Endodermal cell (in vitro differentiated cells): ENCODE data around the gene GLRA1. TPM values are rescaled to one million over a fixed set of nuclear protein-coding genes. Genes with fewer than 3 reads are reported as not detected.

ENCODE experiments used
- DNase-seq: peaks from one replicate; pipeline ENCODE4 v3.0.0-alpha.2; 2017
- H3K27ac ChIP-seq: 2 replicates; pipeline ENCODE4 v1.5.1; 2013; ENCODE audit warnings: mild to moderate bottlenecking, low read depth, low read length, moderate library complexity
- H3K27me3 ChIP-seq: 2 replicates; pipeline ENCODE4 v1.6.1; 2013; ENCODE audit warnings: mild to moderate bottlenecking, low read length, moderate library complexity; ENCODE audit not compliant: insufficient read depth, control insufficient read depth, poor library complexity, severe bottlenecking
- H3K36me3 ChIP-seq: 2 replicates; pipeline ENCODE4 v1.7.0; 2013; ENCODE audit warnings: mild to moderate bottlenecking, low read length, moderate library complexity; ENCODE audit not compliant: control insufficient read depth, insufficient read depth
- H3K4me1 ChIP-seq: one replicate; pipeline ENCODE4 v1.7.0; 2013; ENCODE audit warnings: low read length; ENCODE audit not compliant: control insufficient read depth, insufficient read depth
- H3K4me3 ChIP-seq: 2 replicates; pipeline ENCODE4 v1.5.1; 2013; ENCODE audit warnings: mild to moderate bottlenecking, low read length, moderate library complexity
- H3K9ac ChIP-seq: 2 replicates; pipeline ENCODE4 v1.6.1; 2013; ENCODE audit warnings: mild to moderate bottlenecking, low read length, moderate library complexity; ENCODE audit not compliant: poor library complexity, severe bottlenecking; ENCODE audit errors: extremely low read depth
- H3K9me3 ChIP-seq: 2 replicates; pipeline ENCODE4 v1.6.1; 2013; ENCODE audit warnings: mild to moderate bottlenecking, low read length, moderate library complexity; ENCODE audit not compliant: control insufficient read depth
- H3K27ac Mint-ChIP-seq: 2 replicates; pipeline ENCODE4 v1.8.0; 2020; ENCODE audit warnings: mixed read lengths
- H3K27me3 Mint-ChIP-seq: 2 replicates; pipeline ENCODE4 v1.8.0; 2021; ENCODE audit warnings: mild to moderate bottlenecking, mixed read lengths; ENCODE audit not compliant: insufficient read depth
- H3K36me3 Mint-ChIP-seq: 2 replicates; pipeline ENCODE4 v1.8.0; 2020; ENCODE audit warnings: low read depth, mixed read lengths
- H3K4me1 Mint-ChIP-seq: 2 replicates; pipeline ENCODE4 v1.8.0; 2020; ENCODE audit warnings: mixed read lengths
- H3K4me3 Mint-ChIP-seq: 2 replicates; pipeline ENCODE4 v1.8.0; 2020; ENCODE audit warnings: mild to moderate bottlenecking, moderate library complexity, mixed read lengths
- H3K9me3 Mint-ChIP-seq: 2 replicates; pipeline ENCODE4 v1.8.0; 2020; ENCODE audit warnings: mild to moderate bottlenecking, mixed read lengths
- WGBS, 2 experiments: methylation state at CpG; one replicate each; pipeline versions ENCODE4 v1.1.5 to v1.1.7; 2013; ENCODE audit warnings: missing lambda C conversion rate in 2 of 2, mixed read lengths in 1 of 2; ENCODE audit not compliant: insufficient coverage in 1 of 2, insufficient read length in 1 of 2; 5-methylcytosine and 5-hydroxymethylcytosine counted together
- total RNA-seq, 2 donors: library from RNA; stranded (reverse); fragmentation: NEBNext Ultra II Directional in 1 of 2; extraction: Animal tissue kit (Norgen Biotek cat#: 25700) in 1 of 2; gene quantifications; 2 replicates in 1 of 2; 3 replicates in 1 of 2; pipeline ENCODE4 v1.2.1, GENCODE V29; 2021
- TF ChIP-seq, protein P1 (sequence below): fragments of 200-600 bp; sonication (generic); conservative IDR thresholded peaks from 2 replicates; pipeline ENCODE4 v1.5.0; 2021; ENCODE audit warnings: antibody characterized with exemption, mild to moderate bottlenecking

GLRA1 gene
- total RNA-seq, 2 donors from 2014 or later, result not detected

GRCh38 chr5:151881621-151882225 is 42.9 kb downstream of the GLRA1 start:
- peaks cover 7% of the 10 kb centered on the region for H3K4me1 Mint-ChIP-seq
- Histone ChIP-seq H3K9me3 (peaks cover 13% of the 10 kb centered on the region), H3K9ac (no peak overlapping the region), H3K36me3 (no peaks in the 10 kb centered on the region), H3K4me3 (no peak overlapping the region), H3K4me1 (no peaks in the 10 kb centered on the region), H3K27me3 (no peaks in the 10 kb centered on the region), H3K27ac (no peak overlapping the region)
- H3K36me3 Mint-ChIP-seq, result peaks cover 5% of the 10 kb centered on the region
- WGBS, 2 experiments, result 60 to 90% methylated on average over 2 of the region's 2 CpGs
- H3K27ac Mint-ChIP-seq, result no peak overlapping the region
- DNase-seq, result no peak
- H3K27me3 Mint-ChIP-seq, result peaks cover 29% of the 10 kb centered on the region
- TF ChIP-seq, protein P1, sequence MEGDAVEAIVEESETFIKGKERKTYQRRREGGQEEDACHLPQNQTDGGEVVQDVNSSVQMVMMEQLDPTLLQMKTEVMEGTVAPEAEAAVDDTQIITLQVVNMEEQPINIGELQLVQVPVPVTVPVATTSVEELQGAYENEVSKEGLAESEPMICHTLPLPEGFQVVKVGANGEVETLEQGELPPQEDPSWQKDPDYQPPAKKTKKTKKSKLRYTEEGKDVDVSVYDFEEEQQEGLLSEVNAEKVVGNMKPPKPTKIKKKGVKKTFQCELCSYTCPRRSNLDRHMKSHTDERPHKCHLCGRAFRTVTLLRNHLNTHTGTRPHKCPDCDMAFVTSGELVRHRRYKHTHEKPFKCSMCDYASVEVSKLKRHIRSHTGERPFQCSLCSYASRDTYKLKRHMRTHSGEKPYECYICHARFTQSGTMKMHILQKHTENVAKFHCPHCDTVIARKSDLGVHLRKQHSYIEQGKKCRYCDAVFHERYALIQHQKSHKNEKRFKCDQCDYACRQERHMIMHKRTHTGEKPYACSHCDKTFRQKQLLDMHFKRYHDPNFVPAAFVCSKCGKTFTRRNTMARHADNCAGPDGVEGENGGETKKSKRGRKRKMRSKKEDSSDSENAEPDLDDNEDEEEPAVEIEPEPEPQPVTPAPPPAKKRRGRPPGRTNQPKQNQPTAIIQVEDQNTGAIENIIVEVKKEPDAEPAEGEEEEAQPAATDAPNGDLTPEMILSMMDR, result no peak
- H3K9me3 Mint-ChIP-seq, result peaks cover 16% of the 10 kb centered on the region
- no peak overlapping the region for H3K4me3 Mint-ChIP-seq

DNA sequence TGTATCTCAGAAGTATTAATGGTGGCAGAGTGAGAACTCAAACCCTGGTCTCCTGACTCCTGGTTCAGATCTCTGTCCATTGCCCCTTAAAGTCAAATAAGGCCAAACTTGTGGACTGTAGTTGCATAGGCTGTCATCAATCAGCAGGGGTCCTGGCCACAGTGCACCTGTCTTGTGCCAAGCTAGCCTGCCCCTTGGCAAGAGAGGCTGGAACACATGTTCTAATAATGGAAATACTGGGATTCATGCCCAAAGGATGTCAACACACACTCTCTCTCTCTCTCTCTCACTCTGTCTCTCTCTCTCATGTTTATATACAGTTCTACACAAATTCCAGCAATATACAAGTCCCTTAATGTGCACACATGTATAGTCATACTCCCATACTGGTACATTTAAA is 44.3 kb downstream of the GLRA1 start:
- TF ChIP-seq, protein P1, result no peak
- Mint-ChIP-seq H3K27me3 (peaks cover 29% of the 10 kb centered on the region), H3K4me3 (no peak overlapping the region), H3K9me3 (peaks cover 16% of the 10 kb centered on the region), H3K36me3 (peaks cover 5% of the 10 kb centered on the region), H3K4me1 (peaks cover 4% of the 10 kb centered on the region), H3K27ac (no peak overlapping the region)
- DNase-seq, result no peak
- H3K9ac ChIP-seq, result no peak overlapping the region
- H3K4me3 ChIP-seq, result no peak overlapping the region
- no peaks in the 10 kb centered on the region for H3K36me3 ChIP-seq
- no peak overlapping the region for H3K27ac ChIP-seq
- H3K4me1 ChIP-seq, result no peaks in the 10 kb centered on the region
- no peaks in the 10 kb centered on the region for H3K27me3 ChIP-seq
- peaks cover 14% of the 10 kb centered on the region for H3K9me3 ChIP-seq

GRCh38 chr5:151873701-151874100 is 51.0 kb downstream of the GLRA1 start:
- no peak overlapping the region for H3K4me3 Mint-ChIP-seq
- TF ChIP-seq, protein P1, result peak; percentile 28
- Histone ChIP-seq H3K4me1 (no peaks in the 10 kb centered on the region), H3K9ac (no peak overlapping the region), H3K36me3 (no peaks in the 10 kb centered on the region), H3K4me3 (no peak overlapping the region), H3K27ac (no peak overlapping the region), H3K9me3 (peaks cover 14% of the 10 kb centered on the region), H3K27me3 (no peaks in the 10 kb centered on the region)
- H3K9me3 Mint-ChIP-seq, result peaks cover 16% of the 10 kb centered on the region
- DNase-seq, result no peak
- H3K36me3 Mint-ChIP-seq, result peaks cover 5% of the 10 kb centered on the region
- H3K27me3 Mint-ChIP-seq, result peaks cover 8% of the 10 kb centered on the region
- H3K27ac Mint-ChIP-seq, result no peak overlapping the region
- H3K4me1 Mint-ChIP-seq, result peaks cover 11% of the 10 kb centered on the region
- WGBS, 2 experiments, result 98 to 100% methylated on average over 1 to 3 of the region's 3 CpGs
